Measurements from ENCODE around the gene FMNL2.

DNA sequence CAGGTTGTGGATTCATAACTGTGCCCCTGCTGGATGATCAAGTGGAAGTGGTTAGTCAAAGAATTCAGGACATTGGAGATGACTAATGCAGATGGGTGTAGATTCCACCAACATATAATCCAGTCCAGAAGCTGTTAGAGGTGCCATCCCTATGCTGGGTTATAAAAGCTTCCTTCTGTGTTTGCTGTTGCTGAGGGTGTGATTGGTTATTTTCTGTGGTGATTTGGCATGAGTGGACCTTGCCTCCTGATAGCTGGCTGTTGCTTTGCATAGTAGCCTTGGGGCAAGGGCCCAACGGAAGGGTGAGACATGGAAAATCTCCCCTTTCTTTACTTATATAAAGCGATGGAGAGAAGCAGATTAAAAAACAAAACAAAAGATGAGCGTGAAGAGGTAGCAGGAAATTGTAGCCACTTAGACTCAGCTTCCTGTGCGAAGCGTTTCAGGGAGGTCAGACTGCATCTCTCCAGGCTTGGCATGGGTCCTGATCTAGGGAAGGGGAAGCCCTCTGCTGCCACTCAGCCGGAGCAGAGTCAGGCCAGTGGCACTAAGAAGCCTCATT is 190.4 kb downstream of the FMNL2 start:
- no peak for TF ChIP-seq CTCF (conservative IDR thresholded peaks at IDR 0.05; ENCODE audit: low read depth in 2 of 2)
- no peak for TF ChIP-seq POLR2AphosphoS5 (IDR thresholded peaks at IDR 0.05; ENCODE audit: low read depth)
- no peak for TF ChIP-seq STAT1 (IDR thresholded peaks at IDR 0.05; ENCODE audit: unreplicated experiment)
- no peak for TF ChIP-seq EZH2phosphoT487 (IDR thresholded peaks at IDR 0.05; ENCODE audit: unreplicated experiment)
- no peak for TF ChIP-seq EZH2 (IDR thresholded peaks at IDR 0.05; ENCODE audit: low read depth, unreplicated experiment)
